ENCODE results near the gene GTF2H1. TPM values are rescaled to one million over a fixed set of nuclear protein-coding genes. Genes with fewer than 3 reads are reported as not detected.

GTF2H1 gene
- total RNA-seq, 1 experiment from 2014 or later, result 39.4 TPM

GRCh38 chr11:18392434-18393321, 70.3 kb downstream of the GTF2H1 start:
- Histone ChIP-seq H2BK120ac (ENCODE audit: low read depth, low read length, poor library complexity, severe bottlenecking) (no peak overlapping the region), H2BK15ac (ENCODE audit: low read depth, low read length) (no peak overlapping the region), H2BK5ac (ENCODE audit: insufficient read length, low read length) (no peak overlapping the region), H3K9me3 (ENCODE audit: control insufficient read depth, low read depth, low read length) (no peaks in the 10 kb centered on the region), H3K4me2 (ENCODE audit: insufficient read depth, insufficient read length, low read length) (no peak overlapping the region), H3K27me3 (ENCODE audit: insufficient read depth, low read length) (peaks cover 2% of the 10 kb centered on the region; the same call in 1 of the 2 replicates), H3K79me2 (ENCODE audit: insufficient read depth, low read length) (peaks cover 10% of the 10 kb centered on the region; the same call in 1 of the 2 replicates), H4K91ac (ENCODE audit: insufficient read length, low read depth, low read length) (no peak overlapping the region), H3K23ac (ENCODE audit: insufficient read length, low read depth, low read length) (no peak overlapping the region), H3K79me1 (ENCODE audit: insufficient read depth, low read depth, low read length, poor library complexity, severe bottlenecking) (no peaks in the 10 kb centered on the region), H3K56ac (ENCODE audit: insufficient read length, low read depth, low read length) (no peak overlapping the region), H3K4ac (ENCODE audit: low read depth, low read length) (no peak overlapping the region), H3K9ac (ENCODE audit: extremely low read depth, insufficient read length, low read length) (no peak overlapping the region), H3K23me2 (ENCODE audit: insufficient read length, low read depth, low read length, poor library complexity, severe bottlenecking) (peaks cover 15% of the 10 kb centered on the region), H4K8ac (replicated peaks; ENCODE audit: insufficient read length, low read depth, low read length) (no peak overlapping the region), H4K5ac (ENCODE audit: insufficient read length, low read depth, low read length) (no peak overlapping the region), H2BK20ac (ENCODE audit: low read depth, low read length, poor library complexity, severe bottlenecking) (no peak overlapping the region), H3K14ac (ENCODE audit: insufficient read depth, low read length) (no peak overlapping the region), H2AK5ac (ENCODE audit: insufficient read length, low read length) (no peak overlapping the region), H4K20me1 (ENCODE audit: control insufficient read depth, insufficient read depth, insufficient read length) (no peaks in the 10 kb centered on the region), H3T11ph (ENCODE audit: low read length) (no peak overlapping the region), H3K18ac (ENCODE audit: insufficient read length, low read depth, low read length) (no peak overlapping the region), H2AFZ (ENCODE audit: low read length) (no peak overlapping the region), H2BK12ac (ENCODE audit: insufficient read length, low read depth, low read length) (no peak overlapping the region), H3K27ac (ENCODE audit: insufficient read length, low read depth, low read length) (no peak overlapping the region), H3K4me1 (ENCODE audit: insufficient read depth, low read length) (0 out of 2 replicates have a peak, but pooled peaks cover 4% of the 10 kb centered on the region)
- Mint-ChIP-seq H3K27ac (no peak overlapping the region), H3K27me3 (ENCODE audit: low read depth) (peaks cover 6% of the 10 kb centered on the region), H3K9me3 (no peaks in the 10 kb centered on the region), H3K4me3 (peak overlapping the region in 1 of 2 experiments; percentile 56; a peak in 1 of 5 replicates), H3K36me3 (ENCODE audit: insufficient read depth in 1 of 3, low read depth in 3 of 3) (peaks cover 3 to 16% (median 11%) of the 10 kb centered on the region in 3 experiments; a peak in 5 of 7 replicates), H3K4me1 (peaks cover 0 to 15% of the 10 kb centered on the region in 2 experiments; a peak in 3 of 4 replicates)
- WGBS (ENCODE audit: extremely low coverage, insufficient read length, low lambda C conversion rate), result no CpG with 5 or more reads among the region's 4 CpGs
- TF ChIP-seq, protein P1, sequence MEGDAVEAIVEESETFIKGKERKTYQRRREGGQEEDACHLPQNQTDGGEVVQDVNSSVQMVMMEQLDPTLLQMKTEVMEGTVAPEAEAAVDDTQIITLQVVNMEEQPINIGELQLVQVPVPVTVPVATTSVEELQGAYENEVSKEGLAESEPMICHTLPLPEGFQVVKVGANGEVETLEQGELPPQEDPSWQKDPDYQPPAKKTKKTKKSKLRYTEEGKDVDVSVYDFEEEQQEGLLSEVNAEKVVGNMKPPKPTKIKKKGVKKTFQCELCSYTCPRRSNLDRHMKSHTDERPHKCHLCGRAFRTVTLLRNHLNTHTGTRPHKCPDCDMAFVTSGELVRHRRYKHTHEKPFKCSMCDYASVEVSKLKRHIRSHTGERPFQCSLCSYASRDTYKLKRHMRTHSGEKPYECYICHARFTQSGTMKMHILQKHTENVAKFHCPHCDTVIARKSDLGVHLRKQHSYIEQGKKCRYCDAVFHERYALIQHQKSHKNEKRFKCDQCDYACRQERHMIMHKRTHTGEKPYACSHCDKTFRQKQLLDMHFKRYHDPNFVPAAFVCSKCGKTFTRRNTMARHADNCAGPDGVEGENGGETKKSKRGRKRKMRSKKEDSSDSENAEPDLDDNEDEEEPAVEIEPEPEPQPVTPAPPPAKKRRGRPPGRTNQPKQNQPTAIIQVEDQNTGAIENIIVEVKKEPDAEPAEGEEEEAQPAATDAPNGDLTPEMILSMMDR (conservative IDR thresholded peaks at IDR 0.05), result no peak
- no peak for DNase-seq

All from H9 (cell line).